CMK (cell line): ENCODE results near the gene DNAJC1.
"Not testable (repeated sequence)": the region's sequence is repeated elsewhere in the genome, so short reads cannot be mapped to it uniquely, and the experiment has no call there.

Source experiments
- DNase-seq: peaks from one replicate; pipeline ENCODE4 v3.0.0-alpha.2; 2010; ENCODE audit warnings: low read depth

The DNAJC1 gene, protein sequence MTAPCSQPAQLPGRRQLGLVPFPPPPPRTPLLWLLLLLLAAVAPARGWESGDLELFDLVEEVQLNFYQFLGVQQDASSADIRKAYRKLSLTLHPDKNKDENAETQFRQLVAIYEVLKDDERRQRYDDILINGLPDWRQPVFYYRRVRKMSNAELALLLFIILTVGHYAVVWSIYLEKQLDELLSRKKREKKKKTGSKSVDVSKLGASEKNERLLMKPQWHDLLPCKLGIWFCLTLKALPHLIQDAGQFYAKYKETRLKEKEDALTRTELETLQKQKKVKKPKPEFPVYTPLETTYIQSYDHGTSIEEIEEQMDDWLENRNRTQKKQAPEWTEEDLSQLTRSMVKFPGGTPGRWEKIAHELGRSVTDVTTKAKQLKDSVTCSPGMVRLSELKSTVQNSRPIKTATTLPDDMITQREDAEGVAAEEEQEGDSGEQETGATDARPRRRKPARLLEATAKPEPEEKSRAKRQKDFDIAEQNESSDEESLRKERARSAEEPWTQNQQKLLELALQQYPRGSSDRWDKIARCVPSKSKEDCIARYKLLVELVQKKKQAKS

DNA sequence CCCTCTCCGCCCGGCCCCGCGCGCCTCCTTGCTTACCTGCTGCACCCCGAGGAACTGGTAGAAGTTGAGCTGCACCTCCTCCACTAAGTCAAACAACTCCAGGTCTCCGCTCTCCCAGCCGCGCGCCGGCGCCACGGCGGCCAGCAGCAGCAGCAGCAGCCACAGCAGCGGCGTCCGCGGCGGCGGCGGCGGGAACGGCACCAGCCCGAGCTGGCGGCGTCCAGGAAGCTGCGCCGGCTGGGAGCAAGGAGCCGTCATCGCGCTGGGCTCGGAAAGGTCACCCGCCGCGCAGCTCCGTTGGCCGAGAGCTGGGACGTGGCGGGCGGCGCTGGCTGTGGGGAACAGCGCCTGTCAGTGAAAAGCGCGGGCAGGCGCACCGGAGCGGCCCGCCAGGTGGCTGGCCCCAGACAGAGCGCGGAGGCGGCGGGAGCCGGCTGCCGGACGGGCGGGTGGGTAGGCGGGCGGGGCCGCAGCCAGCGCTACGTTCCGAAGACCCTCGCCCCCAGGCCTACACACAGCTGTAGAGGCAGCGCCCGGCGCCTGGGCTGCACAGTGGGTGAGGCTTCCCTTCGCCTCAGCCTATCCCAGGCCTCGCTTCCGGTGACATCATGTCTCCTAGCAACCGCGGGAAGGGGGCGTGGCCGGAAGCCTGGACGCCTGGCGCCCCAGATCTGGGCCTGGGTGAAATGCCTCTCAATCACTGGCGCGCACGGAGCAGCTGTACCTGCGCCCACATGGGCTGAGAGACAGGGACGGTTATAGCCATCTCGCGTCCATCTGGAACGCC lies at the start of gene DNAJC1:
DNAJC1 (minus strand) TSS at position 554 of the 787 bp plus-strand sequence; CDS start at position 258, 296 bp downstream.
- DNase-seq, result peak; percentile 85

DNA sequence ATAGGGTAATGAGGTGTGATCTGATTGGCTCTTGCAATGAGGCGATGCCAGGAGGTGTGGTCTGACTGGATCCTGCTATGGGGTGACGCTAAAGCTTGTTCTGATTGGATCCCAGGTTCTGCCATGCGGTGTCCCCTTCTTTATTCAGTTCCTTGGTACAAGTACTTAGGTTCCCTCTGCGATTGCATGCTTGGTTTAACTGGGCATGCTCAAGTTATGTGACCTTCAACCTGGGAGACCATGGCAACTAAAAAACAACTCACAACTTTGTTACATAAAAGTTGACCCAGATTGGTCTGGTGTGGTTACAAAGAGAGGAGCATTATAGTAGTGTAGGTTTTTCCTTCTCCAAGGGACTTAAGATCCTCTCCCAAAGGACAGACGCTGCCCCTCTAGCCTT lies 49.5 kb upstream of the DNAJC1 start:
- DNase-seq, result no peak

DNA sequence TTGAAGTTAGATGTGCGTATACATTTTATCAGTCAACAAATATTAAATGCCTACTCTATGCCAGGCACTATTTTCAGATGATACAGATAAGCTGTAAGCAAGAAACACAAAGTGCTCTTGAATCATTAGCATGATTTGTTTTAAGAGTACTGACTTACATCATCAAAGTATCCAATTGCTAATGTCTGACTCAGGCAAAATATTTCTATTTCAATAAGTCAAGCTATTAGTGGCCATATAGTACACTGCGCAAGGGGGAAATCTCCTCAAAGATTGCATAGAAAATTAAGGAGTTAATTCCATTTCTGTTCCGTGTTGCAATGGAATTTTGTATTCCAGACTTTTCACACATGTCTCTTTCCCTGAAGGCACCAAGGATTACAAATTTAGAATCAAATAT lies 46.1 kb upstream of the DNAJC1 start:
- DNase-seq, result no peak

DNA sequence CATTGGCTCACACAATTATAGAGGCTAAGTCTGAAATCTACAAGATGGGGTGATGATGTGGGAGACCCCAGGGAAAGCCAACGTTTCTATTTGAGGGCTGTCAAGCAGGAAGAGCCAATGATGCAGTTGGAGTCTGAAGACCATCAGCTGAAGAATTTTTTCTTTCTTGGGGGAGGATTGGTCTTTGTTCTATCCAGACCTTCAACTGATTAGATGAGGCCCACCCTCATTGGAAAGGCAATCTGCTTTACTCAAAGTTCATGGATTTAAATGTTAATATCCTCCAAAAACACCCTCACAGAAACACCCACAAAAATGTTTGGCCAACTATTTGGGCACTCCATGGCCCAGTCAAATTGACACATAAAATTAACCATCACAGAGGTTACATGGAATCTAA lies 44.3 kb upstream of the DNAJC1 start:
- no peak for DNase-seq

DNA sequence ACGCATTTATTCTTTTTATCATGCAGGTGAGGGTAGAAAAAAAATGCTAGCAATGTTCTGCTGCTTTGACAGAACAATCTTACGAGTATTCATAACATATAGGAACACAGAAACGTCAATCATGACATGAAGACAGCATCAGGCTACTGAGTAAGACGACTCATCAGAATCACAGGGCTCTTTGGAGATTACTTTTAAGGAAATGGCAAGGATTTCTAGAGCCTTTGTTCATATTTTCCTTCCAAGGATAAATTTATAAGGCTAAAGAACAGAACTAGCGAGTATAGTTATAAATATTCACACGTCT lies 39.8 kb upstream of the DNAJC1 start:
- DNase-seq, result no peak

DNA sequence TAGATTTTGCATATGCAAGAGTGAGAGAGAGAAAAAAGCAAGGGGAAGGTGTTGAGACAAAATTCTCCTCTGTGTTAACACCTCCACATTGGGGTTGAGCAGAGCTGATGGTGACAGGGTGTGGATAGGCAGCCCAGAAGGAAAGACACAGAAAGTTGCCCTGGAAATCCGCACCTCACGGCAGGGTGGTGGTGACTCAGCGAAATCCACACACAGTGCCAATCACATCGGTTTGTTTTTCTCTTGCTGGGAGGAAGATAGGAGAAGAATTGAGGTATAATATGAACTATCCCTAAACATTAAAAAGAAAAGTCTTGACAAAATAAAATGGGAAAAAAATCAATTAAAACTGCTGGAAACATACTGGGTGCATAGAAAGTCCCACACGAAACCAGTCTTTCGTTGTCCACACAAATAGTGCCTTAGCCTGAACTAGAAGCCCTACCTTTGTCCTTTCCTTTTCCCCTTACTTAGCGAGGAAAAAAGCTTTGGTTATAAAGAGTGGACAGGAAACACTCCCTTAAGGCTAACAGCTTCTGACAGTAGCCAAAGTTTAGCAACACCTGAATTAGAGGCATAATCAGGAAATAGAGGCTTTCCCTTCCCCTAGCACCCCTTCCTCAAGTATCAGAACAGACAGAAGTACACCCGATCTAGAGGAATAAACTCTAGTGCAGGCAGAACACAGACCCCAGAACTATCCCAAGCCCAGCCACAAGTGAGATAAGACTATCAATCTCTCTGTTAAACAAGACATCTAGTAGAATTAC lies 39.2 kb upstream of the DNAJC1 start:
- no peak for DNase-seq

DNA sequence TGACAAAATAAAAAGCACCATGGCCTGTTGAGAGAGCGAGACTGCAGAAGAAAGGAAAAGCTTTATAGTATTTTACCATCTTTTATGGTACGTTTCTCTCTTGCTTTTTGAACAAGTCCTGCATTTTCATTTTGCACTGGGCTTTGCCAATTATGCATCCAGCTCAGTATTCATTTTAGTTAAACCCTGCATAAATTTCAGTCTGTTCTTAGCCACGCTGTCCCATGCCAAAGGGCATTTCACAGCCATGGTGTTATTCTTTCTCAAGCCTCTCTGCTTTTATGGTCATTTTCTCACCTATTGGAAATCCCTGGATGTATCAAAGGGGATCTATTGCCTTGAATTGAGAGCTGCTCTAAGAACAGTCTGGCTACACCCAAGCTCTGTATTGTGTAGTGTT lies 30.8 kb upstream of the DNAJC1 start:
- DNase-seq, result no peak

DNA sequence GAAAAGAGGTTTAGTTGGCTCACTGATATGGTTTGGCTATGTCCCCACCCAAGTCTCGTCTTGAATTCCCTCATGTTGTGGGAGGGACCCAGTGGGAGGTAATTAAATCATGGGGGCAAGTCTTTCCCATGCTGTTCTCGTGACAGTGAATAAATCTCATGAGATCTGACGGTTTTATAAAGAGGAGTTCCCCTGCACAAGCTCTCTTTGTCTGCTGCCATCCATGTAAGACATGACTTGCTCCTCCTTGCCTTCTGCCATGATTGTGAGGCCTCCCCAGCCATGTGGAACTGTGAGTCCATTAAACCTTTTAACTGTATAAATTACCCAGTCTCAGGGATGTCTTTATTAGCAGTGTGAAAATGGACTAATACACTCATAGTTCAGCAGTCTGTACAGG lies 28.7 kb upstream of the DNAJC1 start:
- not testable (repeated sequence) for DNase-seq

DNA sequence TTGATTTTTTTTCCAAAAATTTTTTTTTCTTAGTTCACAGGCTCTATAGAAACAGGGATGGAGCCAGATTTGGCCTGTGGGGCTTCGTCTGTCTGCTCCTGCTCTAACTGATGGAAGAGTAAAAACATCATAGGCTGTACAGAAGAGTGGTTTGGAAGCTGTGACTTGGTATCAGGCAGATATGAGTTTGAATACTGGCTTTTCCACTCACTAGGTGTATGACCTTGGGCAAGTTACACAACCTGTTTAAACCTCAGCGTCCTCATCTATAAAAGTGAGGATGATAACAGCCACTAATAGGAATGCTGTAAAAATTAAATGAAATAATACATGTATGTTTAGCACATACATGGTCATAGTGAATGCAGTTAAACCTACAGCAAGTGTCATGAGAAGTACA lies 26.9 kb upstream of the DNAJC1 start:
- DNase-seq, result no peak

DNA sequence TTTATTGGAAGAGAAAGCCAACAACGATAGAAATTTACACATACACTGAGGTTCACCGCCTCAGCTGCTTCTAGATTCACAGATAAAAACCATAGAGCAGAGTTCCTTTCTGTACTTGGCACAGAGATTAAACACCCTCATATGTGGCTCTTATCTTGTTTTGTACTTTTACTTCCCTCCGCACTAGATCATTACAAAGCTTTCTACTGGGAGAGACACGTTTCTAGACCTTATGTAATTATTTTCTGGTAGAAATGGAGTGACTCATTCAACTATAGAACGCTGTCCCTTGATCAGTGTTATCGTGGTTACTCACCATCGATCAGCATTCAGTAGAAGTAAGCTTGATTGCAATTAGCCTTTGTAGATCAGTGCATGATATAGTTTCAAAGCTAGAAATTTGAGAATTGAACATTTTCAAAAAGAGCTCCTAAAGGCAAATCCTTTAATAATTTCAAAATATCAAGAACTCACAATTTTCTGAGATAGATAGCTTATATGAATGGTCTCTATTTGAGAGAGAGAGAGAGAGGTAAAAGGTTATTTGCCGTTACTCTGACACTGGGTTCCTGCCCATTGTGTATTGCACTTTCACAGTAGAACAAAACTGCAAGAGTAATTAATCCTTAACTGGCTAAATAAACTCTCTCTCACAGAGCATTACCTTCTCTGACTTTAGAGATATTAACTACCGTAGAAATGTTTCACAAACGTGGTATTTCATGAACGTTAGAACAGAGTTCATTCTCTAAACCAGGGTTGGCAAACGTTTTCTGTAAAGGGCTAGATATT lies 26.1 kb upstream of the DNAJC1 start:
- no peak for DNase-seq

DNA sequence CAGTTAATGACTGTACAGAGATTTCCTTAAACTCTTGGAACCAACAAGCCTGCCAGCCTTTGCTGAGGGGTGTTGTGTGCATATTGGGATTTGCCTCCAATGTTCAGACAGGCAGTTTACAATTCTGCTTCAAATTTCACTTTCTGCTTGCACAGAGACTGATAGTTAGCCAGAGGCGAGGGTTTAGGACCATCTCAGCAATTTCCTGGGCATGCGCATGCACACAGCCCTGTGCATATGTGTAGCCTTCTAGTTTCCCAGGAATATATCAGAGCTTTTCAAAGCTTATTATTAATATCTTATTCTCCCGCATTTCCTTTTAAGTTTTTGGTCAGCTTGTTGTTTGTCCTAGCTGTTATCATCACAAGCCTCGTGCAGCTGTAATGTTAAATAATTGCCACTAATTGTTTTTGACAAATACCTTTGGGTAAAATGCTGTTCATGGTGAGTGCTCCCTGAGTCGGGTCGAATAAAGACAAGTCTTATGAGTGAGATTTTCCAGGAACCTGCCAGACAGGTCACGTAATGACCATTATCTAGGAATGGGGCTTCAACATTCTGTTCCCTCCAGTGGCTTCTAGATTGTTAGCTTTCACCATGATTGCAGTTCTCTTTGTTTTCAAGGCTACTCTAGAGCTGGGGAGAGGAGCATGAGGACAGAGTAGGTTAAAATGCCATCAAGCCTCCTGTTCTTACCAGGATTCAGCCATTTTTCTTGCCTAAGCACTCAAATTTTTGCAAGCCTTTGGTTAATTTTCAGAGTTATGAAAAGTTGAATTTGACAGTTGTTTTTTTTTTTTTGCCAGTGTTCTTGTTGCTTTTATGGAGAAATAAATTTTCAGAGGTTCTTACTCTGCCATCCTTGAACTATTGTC lies 24.1 kb upstream of the DNAJC1 start:
- no peak for DNase-seq

DNA sequence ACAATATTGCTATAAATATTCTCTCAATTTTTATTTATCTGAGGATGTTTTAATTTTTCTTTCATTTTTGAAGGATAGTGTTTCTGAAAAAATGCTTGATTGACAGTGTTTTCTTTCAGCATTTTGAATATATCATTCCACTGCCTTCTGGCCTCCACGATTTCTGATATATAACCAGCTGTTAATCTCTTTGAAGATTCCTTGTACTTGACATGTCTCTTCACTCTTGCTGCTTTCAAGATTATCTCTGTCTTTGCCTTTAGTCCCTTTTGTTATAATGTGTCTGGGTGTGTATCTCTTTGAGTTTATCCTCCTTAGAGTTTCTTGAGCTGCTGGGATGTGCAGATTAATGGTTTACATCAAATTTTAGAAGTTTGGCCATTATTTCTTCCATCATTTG lies 22.8 kb upstream of the DNAJC1 start:
- no peak for DNase-seq

DNA sequence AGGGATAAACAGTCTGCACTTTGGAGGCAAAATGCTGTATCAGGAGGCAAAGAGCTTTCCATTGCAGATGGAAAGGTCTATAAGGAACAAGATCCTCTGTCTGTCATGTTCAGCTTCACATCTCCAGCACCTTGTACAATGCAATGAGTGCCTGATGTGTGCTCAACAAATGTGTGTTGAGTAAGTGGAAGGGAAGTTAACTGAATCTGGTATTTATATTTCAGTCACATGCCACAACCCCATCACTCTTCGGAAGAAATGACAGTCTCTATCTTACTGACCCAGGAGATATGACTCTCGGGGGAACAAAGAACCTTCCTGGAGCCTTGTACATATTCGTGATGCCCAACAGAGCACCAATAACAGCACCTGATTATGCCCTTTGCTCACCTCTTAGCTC lies 20.0 kb upstream of the DNAJC1 start:
- no peak for DNase-seq

DNA sequence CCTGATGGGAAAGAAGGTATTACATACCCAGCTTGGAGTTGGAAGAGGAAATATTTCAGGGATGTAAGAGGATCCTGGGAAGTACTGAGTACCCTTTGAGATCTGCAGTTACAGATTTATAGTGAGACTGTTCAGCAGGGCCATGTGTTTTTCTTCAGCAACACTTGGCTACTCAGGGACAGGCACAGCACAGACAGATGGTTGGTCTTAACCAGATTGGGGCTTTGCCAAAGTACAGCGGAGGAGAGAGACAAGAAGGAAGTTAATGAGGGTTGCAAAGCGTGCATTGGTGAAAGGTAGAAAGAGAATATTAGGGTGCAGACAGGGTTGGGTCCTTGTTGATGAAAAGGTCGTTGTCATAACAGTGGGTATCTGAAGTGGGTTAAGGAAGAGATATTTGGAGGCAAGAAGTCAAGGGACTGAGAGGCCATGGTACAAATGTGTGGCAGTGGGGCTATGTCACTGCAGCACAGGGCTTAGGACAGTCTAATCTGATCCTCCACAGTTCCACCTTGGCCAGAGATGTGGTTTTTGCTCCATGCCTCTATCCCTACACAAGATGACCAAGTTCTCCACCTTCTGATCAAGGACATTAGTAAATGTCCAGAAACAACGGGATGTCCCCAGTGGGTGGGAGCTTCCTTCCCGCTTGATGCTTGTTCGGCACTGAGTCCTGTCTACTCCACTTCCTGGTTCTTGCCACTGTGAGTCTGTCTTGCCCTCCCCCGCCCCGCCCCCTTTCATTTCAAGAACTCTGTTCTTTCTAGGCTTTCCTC lies 18.9 kb upstream of the DNAJC1 start:
- DNase-seq, result peak; percentile 50

DNA sequence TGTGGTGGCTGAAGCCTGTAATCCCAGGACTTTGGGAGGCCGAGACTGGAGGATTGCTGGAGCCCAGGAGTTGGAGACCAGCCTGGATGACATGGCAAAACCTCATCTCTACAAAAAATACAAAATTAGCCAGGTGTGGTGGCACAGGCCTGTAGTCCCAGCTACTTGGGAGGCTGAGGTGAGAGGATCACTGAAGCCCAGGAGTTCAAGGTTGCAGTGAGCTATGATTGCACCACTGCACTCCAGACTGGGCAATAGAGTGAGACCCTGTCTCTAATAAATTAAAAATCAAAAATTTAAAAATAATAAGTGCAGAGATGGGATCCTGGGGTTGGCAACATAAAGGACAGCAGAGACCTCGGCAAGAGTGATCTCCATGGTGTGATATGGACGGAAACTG lies 17.6 kb upstream of the DNAJC1 start:
- DNase-seq, result not testable (repeated sequence)

DNA sequence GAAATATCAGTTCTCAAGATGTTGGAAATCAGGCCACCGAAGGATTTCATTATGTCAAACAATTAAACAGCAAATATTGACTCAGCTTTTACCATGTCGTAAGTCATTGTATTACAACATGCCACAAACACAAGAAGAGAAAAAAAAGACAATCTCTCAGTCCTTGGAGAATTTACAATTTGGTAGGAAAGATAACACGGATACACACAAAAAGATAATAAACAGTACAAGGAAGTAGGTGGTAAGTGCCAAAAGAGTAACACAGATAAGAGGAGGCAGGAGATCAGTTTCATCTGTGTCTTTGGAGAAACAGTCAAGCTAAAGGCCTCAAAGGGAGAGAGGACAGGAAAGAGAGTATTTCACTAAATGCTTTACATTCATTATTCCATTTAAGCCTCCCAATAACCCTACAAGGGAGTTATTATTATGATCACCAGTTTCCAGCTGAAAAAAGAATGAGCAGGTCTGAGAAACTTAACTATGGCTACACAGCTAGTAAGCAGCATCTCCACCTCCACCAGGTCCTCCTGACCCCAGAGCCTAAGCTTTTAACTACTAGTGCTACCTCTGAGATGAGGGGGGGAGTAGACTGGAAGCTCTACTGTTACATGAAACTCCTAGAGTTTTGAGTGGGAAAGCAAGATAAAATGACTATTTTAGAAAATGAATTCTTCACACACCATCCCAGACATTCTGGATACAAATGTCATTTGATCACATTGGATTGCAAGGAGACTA lies 13.9 kb upstream of the DNAJC1 start:
- peak; percentile 32 for DNase-seq

DNA sequence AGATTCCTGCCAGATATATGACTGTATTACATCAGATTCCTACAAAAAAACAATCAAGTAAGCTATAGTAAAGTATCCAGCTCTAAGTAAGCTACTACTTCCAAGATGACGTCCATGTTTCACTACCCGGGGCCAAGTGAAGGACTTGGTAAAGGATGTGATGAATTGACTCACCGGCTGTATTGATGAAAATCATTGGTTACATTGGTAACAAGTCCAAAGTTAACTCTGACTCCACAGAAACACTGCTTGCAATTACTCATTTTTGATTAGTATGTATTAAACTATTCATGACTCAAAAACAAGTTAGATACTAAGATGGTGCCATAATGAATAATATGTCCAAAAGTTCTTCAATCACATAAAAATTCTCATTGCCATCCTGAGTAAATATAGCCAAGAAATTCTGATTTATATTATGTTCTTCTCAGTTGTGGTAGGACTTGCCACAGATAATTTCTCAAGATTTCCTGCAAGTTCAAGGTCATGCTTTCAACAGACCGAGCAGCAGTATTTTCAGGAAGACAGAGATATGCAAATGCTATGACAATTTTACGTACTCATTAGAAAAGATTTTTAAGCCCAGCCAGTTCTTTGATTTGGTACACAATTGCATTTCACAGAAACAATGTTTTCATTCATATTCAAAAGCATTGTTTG lies 12.6 kb upstream of the DNAJC1 start:
- DNase-seq, result no peak

DNA sequence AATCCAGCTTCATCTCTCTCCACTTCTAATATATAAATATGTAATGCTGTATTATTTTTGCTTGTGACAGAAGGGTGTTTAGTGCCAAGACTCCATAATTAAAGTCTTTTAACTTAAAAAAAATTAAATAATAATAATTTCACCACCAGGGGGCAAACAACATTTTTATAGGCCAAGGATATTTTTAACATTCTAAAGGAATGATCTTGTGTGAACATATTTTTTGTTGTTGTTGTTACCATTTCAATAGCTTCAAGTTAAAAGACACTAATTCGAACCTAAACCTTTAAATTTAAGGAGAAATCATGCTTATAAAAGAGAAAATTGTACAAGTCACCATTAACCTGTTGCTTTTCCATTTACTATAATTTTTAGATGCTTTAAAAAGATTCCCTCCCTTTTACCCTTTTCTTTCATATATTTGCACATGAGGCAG lies 7.5 kb upstream of the DNAJC1 start:
- no peak for DNase-seq

DNA sequence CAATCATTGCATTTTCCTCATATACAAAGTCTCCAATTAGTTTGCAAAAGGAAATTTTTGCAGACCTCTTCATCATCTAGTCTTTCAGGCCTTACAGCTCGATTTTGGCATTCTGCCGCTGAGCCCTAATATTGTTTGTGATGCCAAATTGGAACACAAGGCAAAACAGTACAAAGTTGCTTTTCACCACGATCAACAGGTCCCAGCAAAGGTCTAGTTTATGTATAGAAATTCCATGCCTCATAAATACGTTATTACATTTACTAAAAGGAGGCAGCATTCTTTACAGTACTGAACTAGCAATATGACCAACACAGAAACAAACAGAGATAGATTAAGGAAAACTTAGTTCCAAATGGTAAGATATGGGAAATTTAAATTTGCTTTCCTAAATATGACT lies 7.0 kb upstream of the DNAJC1 start:
- no peak for DNase-seq
